Keratinocyte (primary cell): ENCODE data around the gene LDB2. TPM values are rescaled to one million over a fixed set of nuclear protein-coding genes. Genes with fewer than 3 reads are reported as not detected.

Source experiments
- DNase-seq: peaks from one replicate; pipeline ENCODE4 v3.0.0-alpha.2; 2011; ENCODE audit warnings: low read depth, missing footprints, low spot score
- FAIRE-seq: peaks from 2 replicates; lab custom pipeline; 2011; peaks lifted over from hg19 to GRCh38; lab: Jason Lieb, UNC
- H2AFZ ChIP-seq: 2 replicates; pipeline ENCODE4 v1.6.0; 2012; ENCODE audit warnings: low read length, control low read depth, inconsistent platforms; ENCODE audit not compliant: control insufficient read depth
- H3K27ac ChIP-seq: 2 replicates; pipeline ENCODE4 v1.5.1; 2011; ENCODE audit warnings: low read length; ENCODE audit not compliant: control insufficient read depth, insufficient read depth
- H3K27me3 ChIP-seq: 3 replicates; pipeline ENCODE4 v1.6.0; 2011; ENCODE audit warnings: low read length; ENCODE audit not compliant: control insufficient read depth, insufficient read depth; ENCODE audit errors: extremely low read depth
- H3K36me3 ChIP-seq, 2 experiments: 2 replicates in 1 of 2; 3 replicates in 1 of 2; pipeline ENCODE4 v1.5.1; 2011; ENCODE audit warnings: low read length in 2 of 2, mild to moderate bottlenecking in 1 of 2; ENCODE audit not compliant: control insufficient read depth in 2 of 2, insufficient read depth in 2 of 2; ENCODE audit errors: extremely low read depth in 1 of 2
- H3K4me1 ChIP-seq: 3 replicates; pipeline ENCODE4 v1.5.1; 2011; ENCODE audit warnings: low read length; ENCODE audit not compliant: control insufficient read depth, insufficient read depth; ENCODE audit errors: extremely low read depth
- H3K4me2 ChIP-seq: 3 replicates; pipeline ENCODE4 v1.6.0; 2011; ENCODE audit warnings: low read depth, low read length; ENCODE audit not compliant: control insufficient read depth, insufficient read depth; ENCODE audit errors: extremely low read depth
- H3K4me3 ChIP-seq, 3 experiments: fragments of 200-600 bp in 1 of 3; sonication (generic) in 1 of 3; 2 replicates in 2 of 3; 3 replicates in 1 of 3; pipeline ENCODE4 v1.5.1; 2011 to 2016; ENCODE audit warnings: low read length in 3 of 3, mild to moderate bottlenecking in 3 of 3, control low read depth in 2 of 3, inconsistent platforms in 1 of 3, low read depth in 1 of 3, mixed read lengths in 1 of 3, mixed run types in 1 of 3, moderate library complexity in 1 of 3; ENCODE audit not compliant: control insufficient read depth in 2 of 3, insufficient read depth in 2 of 3; ENCODE audit errors: extremely low read depth in 1 of 3
- H3K79me2 ChIP-seq: 2 replicates; pipeline ENCODE4 v1.6.0; 2012; ENCODE audit warnings: low read length; ENCODE audit not compliant: control insufficient read depth, insufficient read depth
- H3K9ac ChIP-seq: 3 replicates; pipeline ENCODE4 v1.6.0; 2011; ENCODE audit warnings: low read length; ENCODE audit not compliant: control insufficient read depth, insufficient read depth; ENCODE audit errors: extremely low read depth
- H3K9me1 ChIP-seq: 3 replicates; pipeline ENCODE4 v1.6.0; 2011; ENCODE audit warnings: low read length; ENCODE audit not compliant: control insufficient read depth, insufficient read depth; ENCODE audit errors: extremely low read depth
- H3K9me3 ChIP-seq: 2 replicates; pipeline ENCODE4 v1.5.1; 2012; ENCODE audit warnings: low read depth, low read length; ENCODE audit not compliant: control insufficient read depth
- H4K20me1 ChIP-seq: 3 replicates; pipeline ENCODE4 v1.6.0; 2011; ENCODE audit warnings: low read length; ENCODE audit not compliant: control insufficient read depth, insufficient read depth; ENCODE audit errors: extremely low read depth
- CTCF ChIP-seq, 3 experiments: IDR thresholded peaks in 1 of 3; conservative IDR thresholded peaks in 1 of 3; optimal IDR thresholded peaks in 1 of 3; 2 replicates in 2 of 3; 3 replicates in 1 of 3; pipeline versions ENCODE3 to v1.5.1; 2011; ENCODE audit warnings: low read length in 3 of 3, mild to moderate bottlenecking in 3 of 3, moderate library complexity in 2 of 3, control low read depth in 1 of 3, inconsistent platforms in 1 of 3; ENCODE audit not compliant: insufficient read depth in 2 of 3; ENCODE audit errors: extremely low read depth in 1 of 3
- EZH2 ChIP-seq: IDR thresholded peaks from one replicate; pipeline ENCODE4 v1.6.1; 2012; ENCODE audit warnings: inconsistent platforms, mild to moderate bottlenecking, low read length, moderate library complexity
- dilution Hi-C: fragments of 300-500 bp; cut with MboI; formaldehyde crosslinking; loops from one replicate; pipeline ENCODE4 v1.7.0; 2020; ENCODE audit warnings: low sequenced_read_pairs; ENCODE audit not compliant: extremely low pct_ligation_motif_present
- polyA plus RNA-seq, 5 experiments: library from polyadenylated mRNA; depleted of rRNA in 3 of 5; stranded (reverse) in 3 of 5; stranded (forward) in 1 of 5; unstranded in 1 of 5; fragments of >200 nt; gene quantifications; 1 replicate in 1 of 5; 2 replicates in 3 of 5; 3 replicates in 1 of 5; pipeline versions ENCODE4 v1.2.1 to v1.2.3, GENCODE V29; 2011 to 2012; ENCODE audit warnings: missing spikeins in 2 of 5, low read depth in 1 of 5, low replicate concordance in 1 of 5

LDB2 gene
- polyA plus RNA-seq, 1 donor (not counting 4 experiments of a cell fraction or from before 2014, with no cell fraction given), result not detected

GRCh38 chr4:16883806-16884205 lies 14.6 kb downstream of the LDB2 start:
- Histone ChIP-seq H2AFZ (no peak overlapping the region), H3K27me3 (no peaks in the 10 kb centered on the region), H3K9me3 (no peaks in the 10 kb centered on the region), H4K20me1 (no peaks in the 10 kb centered on the region), H3K79me2 (no peaks in the 10 kb centered on the region), H3K9me1 (no peaks in the 10 kb centered on the region), H3K36me3 (no peaks in the 10 kb centered on the region), H3K27ac (no peak overlapping the region), H3K4me1 (no peaks in the 10 kb centered on the region), H3K4me2 (no peak overlapping the region), H3K9ac (no peak overlapping the region), H3K4me3 (no peak overlapping the region)
- dilution Hi-C loops, result no loop called here
- no peak for DNase-seq
- TF ChIP-seq CTCF (optimal IDR thresholded peaks at IDR 0.05 in 1 of 3, IDR thresholded peaks at IDR 0.05 in 1 of 3, conservative IDR thresholded peaks at IDR 0.05 in 1 of 3; ENCODE audit: extremely low read depth in 1 of 3, insufficient read depth in 2 of 3, low read length in 3 of 3), result no peak
- TF ChIP-seq EZH2, result no peak
- no peak for FAIRE-seq

GRCh38 chr4:16881151-16881884 lies 17.1 kb downstream of the LDB2 start:
- H3K4me3 ChIP-seq, result no peak overlapping the region
- H3K36me3 ChIP-seq, result no peaks in the 10 kb centered on the region
- H3K27ac ChIP-seq, result no peak overlapping the region
- no peak overlapping the region for H3K4me2 ChIP-seq
- no peaks in the 10 kb centered on the region for H3K27me3 ChIP-seq
- TF ChIP-seq CTCF (optimal IDR thresholded peaks at IDR 0.05 in 1 of 3, IDR thresholded peaks at IDR 0.05 in 1 of 3, conservative IDR thresholded peaks at IDR 0.05 in 1 of 3; ENCODE audit: extremely low read depth in 1 of 3, insufficient read depth in 2 of 3, low read length in 3 of 3), result no peak
- no peak for TF ChIP-seq EZH2
- no peaks in the 10 kb centered on the region for H3K79me2 ChIP-seq
- no peak overlapping the region for H3K9ac ChIP-seq
- no peaks in the 10 kb centered on the region for H3K4me1 ChIP-seq
- H2AFZ ChIP-seq, result no peak overlapping the region
- dilution Hi-C loops, result no loop called here
- DNase-seq (no peak), FAIRE-seq (no peak)
- H3K9me3 ChIP-seq, result no peaks in the 10 kb centered on the region
- H4K20me1 ChIP-seq, result no peaks in the 10 kb centered on the region
- H3K9me1 ChIP-seq, result no peaks in the 10 kb centered on the region
